Smooth muscle cell (in vitro differentiated cells): ENCODE measurements around the gene DNAH10. TPM values are rescaled to one million over a fixed set of nuclear protein-coding genes. Genes with fewer than 3 reads are reported as not detected.

Experiments used
- DNase-seq: peaks from one replicate; lab custom pipeline; 2025; ENCODE audit not compliant: unreplicated experiment; lab: John Stamatoyannopoulos, UW
- H2AFZ ChIP-seq: fragments of 200-600 bp; sonication (generic); 2 replicates; pipeline ENCODE4 v1.6.0; 2016; ENCODE audit warnings: antibody characterized with exemption, low read depth, mild to moderate bottlenecking
- H3F3A ChIP-seq: fragments of 200-600 bp; sonication (generic); 2 replicates; pipeline ENCODE4 v1.6.0; 2017; ENCODE audit warnings: antibody characterized with exemption, low read depth
- H3K27ac ChIP-seq: fragments of 200-600 bp; sonication (generic); 2 replicates; pipeline ENCODE4 v1.5.1; 2016; ENCODE audit warnings: low read depth, mild to moderate bottlenecking
- H3K27me3 ChIP-seq: fragments of 200-600 bp; sonication (generic); 2 replicates; pipeline ENCODE4 v1.6.1; 2016; ENCODE audit warnings: low read depth, mild to moderate bottlenecking
- H3K36me3 ChIP-seq: fragments of 200-600 bp; sonication (generic); 2 replicates; pipeline ENCODE4 v1.5.1; 2016; ENCODE audit warnings: low read depth
- H3K4me1 ChIP-seq: fragments of 200-600 bp; sonication (generic); 2 replicates; pipeline ENCODE4 v1.5.1; 2016; ENCODE audit warnings: low read depth
- H3K4me2 ChIP-seq: fragments of 200-600 bp; sonication (generic); 2 replicates; pipeline ENCODE4 v1.6.0; 2016; ENCODE audit warnings: mild to moderate bottlenecking
- H3K4me3 ChIP-seq: fragments of 200-600 bp; sonication (generic); 2 replicates; pipeline ENCODE4 v1.5.1; 2016; ENCODE audit warnings: mild to moderate bottlenecking
- H3K79me2 ChIP-seq: fragments of 200-600 bp; sonication (generic); 2 replicates; pipeline ENCODE4 v1.6.0; 2016; ENCODE audit warnings: low read depth, mild to moderate bottlenecking
- H3K9ac ChIP-seq: fragments of 200-600 bp; sonication (generic); 2 replicates; pipeline ENCODE4 v1.6.0; 2016; ENCODE audit warnings: low read depth
- H3K9me3 ChIP-seq: fragments of 200-600 bp; sonication (generic); replicated peaks from 2 replicates; pipeline ENCODE4 v1.5.1; 2016; ENCODE audit warnings: low read depth
- H4K20me1 ChIP-seq: fragments of 200-600 bp; sonication (generic); 2 replicates; pipeline ENCODE4 v1.6.0; 2016; ENCODE audit warnings: low read depth
- WGBS: methylation state at CpG from one replicate; pipeline ENCODE4 v1.1.7; 2016; ENCODE audit warnings: low lambda C conversion rate; 5-methylcytosine and 5-hydroxymethylcytosine counted together
- polyA plus RNA-seq: library from polyadenylated mRNA; unstranded; fragments of >200 nt; fragmentation: Nextera tagmentation; extraction: Ambion mirVana; gene quantifications from 2 replicates; pipeline ENCODE4 v1.2.1, GENCODE V29; 2016
- total RNA-seq: library from RNA; depleted of rRNA; stranded (reverse); fragments of >200 nt; gene quantifications from 2 replicates; pipeline ENCODE4 v1.2.3, GENCODE V29; 2014
- TF ChIP-seq, protein P1 (sequence below): fragments of 200-600 bp; sonication (generic); IDR thresholded peaks from 2 replicates; pipeline ENCODE4 v1.5.1; 2017; ENCODE audit warnings: borderline replicate concordance, mild to moderate bottlenecking, antibody characterized with exemption; ENCODE audit not compliant: insufficient read depth, poor library complexity, severe bottlenecking

DNAH10 gene
- total and polyA plus RNA-seq, 2 experiments from 2014 or later: 1.5 to 2.2 TPM

DNA sequence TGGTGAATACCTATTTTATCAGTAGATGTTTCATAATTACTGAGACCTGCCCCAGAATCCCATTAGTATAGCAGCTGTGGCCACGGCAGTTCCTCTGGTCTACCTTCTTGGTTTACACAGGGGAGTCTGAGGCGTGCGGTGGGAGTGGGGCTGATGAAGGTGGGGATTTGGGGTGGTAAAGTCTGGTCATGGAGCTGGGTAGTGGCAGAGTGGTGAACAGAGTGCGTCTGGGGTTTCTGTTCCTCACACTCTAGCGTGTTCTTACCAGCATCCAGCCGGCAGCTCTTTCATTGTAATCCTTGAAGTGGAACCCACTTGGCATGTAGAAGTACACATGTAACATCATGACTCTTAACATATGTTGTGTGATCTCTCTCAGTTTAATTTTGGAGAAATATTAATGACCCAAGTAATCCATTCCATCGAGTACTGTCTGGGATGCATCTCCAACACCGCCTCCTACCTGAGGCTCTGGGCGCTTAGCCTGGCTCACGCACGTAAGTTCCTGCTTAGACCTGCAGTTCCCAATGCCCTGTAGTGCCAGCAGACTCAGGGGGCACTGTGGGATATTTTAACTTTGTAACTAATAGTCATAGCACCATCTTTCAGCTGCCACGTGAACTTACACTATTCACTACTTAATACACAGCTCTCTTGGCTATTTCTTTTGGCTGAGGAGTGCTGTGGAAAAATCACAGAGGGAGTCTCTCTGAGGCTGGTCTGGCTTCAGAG, 7.9 kb upstream of the DNAH10 start:
- Histone ChIP-seq H4K20me1 (no peaks in the 10 kb centered on the region), H3K27me3 (no peaks in the 10 kb centered on the region), H3K79me2 (no peaks in the 10 kb centered on the region), H3K4me3 (no peak overlapping the region), H3K4me1 (no peaks in the 10 kb centered on the region), H3K9me3 (no peaks in the 10 kb centered on the region), H3K4me2 (no peak overlapping the region), H2AFZ (no peak overlapping the region), H3K36me3 (peaks cover 10% of the 10 kb centered on the region), H3K9ac (no peak overlapping the region), H3F3A (no peaks in the 10 kb centered on the region), H3K27ac (no peak overlapping the region)
- DNase-seq: no peak
- WGBS: 97% methylated on average over 12 of the region's 12 CpGs
- TF ChIP-seq, protein P1, sequence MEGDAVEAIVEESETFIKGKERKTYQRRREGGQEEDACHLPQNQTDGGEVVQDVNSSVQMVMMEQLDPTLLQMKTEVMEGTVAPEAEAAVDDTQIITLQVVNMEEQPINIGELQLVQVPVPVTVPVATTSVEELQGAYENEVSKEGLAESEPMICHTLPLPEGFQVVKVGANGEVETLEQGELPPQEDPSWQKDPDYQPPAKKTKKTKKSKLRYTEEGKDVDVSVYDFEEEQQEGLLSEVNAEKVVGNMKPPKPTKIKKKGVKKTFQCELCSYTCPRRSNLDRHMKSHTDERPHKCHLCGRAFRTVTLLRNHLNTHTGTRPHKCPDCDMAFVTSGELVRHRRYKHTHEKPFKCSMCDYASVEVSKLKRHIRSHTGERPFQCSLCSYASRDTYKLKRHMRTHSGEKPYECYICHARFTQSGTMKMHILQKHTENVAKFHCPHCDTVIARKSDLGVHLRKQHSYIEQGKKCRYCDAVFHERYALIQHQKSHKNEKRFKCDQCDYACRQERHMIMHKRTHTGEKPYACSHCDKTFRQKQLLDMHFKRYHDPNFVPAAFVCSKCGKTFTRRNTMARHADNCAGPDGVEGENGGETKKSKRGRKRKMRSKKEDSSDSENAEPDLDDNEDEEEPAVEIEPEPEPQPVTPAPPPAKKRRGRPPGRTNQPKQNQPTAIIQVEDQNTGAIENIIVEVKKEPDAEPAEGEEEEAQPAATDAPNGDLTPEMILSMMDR: no peak

DNA sequence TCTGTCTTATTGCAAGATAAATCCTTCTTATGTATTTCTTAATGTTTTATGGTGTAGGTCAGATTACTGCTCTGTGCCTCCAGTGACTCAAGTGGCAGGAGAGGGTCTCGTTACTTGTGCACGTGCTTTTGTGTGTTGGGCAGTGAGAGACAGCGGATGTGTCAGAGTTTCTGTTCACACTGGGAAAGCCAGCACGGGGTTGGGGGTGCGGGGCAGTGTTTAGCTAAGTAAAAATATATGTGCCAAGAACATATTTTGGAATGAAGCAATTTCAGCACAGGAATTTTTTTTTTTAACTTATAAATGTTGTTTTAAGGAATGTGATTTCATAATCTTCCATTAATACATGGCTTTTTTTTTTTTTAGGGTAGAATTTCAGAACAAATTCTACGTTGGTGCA, 4.5 kb upstream of the DNAH10 start:
- Histone ChIP-seq H4K20me1 (no peaks in the 10 kb centered on the region), H3K4me2 (no peak overlapping the region), H2AFZ (no peak overlapping the region), H3K27me3 (peaks cover 18% of the 10 kb centered on the region), H3K9me3 (no peaks in the 10 kb centered on the region), H3K4me1 (peaks cover 7% of the 10 kb centered on the region), H3K9ac (no peak overlapping the region), H3F3A (no peaks in the 10 kb centered on the region), H3K36me3 (no peaks in the 10 kb centered on the region), H3K4me3 (no peak overlapping the region), H3K79me2 (no peaks in the 10 kb centered on the region), H3K27ac (no peak overlapping the region)
- TF ChIP-seq, protein P1: no peak
- DNase-seq: no peak
- 95% methylated on average over 6 of the region's 6 CpGs for WGBS

DNA sequence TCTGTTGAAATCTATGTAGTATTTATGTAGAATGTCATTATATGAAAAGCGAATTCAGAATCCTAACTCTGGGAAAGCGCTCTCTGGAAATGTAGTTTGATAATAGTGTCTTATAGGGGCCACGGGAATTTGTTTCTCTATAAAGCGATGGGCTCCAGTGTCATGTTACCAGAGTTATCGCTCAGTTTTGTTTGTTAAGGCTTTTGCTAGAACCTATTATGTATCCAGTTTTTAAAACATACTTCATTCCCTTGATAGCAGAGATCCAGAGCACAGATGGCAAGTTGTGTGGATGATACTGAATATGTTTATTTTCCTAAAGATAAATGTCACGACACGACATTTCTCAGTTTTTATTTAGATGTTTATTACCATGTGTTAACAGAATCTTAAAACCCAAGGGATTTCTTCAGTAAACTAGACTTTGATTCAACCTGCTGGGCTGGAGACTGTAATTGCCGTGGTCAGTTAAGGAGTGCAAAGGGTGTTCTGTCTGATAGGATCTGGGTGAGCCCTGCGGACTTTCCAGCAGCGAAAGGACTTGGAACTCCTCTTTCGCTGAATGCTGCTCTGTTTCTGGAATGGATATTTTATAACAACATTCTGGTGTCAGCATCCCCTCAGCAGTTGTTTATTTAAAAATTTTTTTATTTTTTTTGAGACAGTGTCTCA, 1.7 kb upstream of the DNAH10 start:
- no peak overlapping the region for H2AFZ ChIP-seq
- H3K4me1 ChIP-seq: peaks cover 7% of the 10 kb centered on the region
- H3K4me2 ChIP-seq: no peak overlapping the region
- H3K36me3 ChIP-seq: no peaks in the 10 kb centered on the region
- WGBS: 89% methylated on average over 11 of the region's 11 CpGs
- no peaks in the 10 kb centered on the region for H3F3A ChIP-seq
- no peak overlapping the region for H3K9ac ChIP-seq
- no peaks in the 10 kb centered on the region for H4K20me1 ChIP-seq
- no peak overlapping the region for H3K4me3 ChIP-seq
- no peak overlapping the region for H3K27ac ChIP-seq
- no peaks in the 10 kb centered on the region for H3K79me2 ChIP-seq
- H3K9me3 ChIP-seq: no peaks in the 10 kb centered on the region
- TF ChIP-seq, protein P1: no peak
- no peak for DNase-seq
- H3K27me3 ChIP-seq: peaks cover 37% of the 10 kb centered on the region
